Measurements from ENCODE around the gene SND1. TPM values are rescaled to one million over a fixed set of nuclear protein-coding genes. Genes with fewer than 3 reads are reported as not detected.

The SND1 gene
- total RNA-seq, 1 experiment from 2014 or later = 172 TPM

- H3K27ac ChIP-seq = no peak overlapping the region
- H3K4me1 ChIP-seq (replicated peaks) = peaks cover 31% of the 10 kb centered on the region
- H3K4me3 ChIP-seq = no peak overlapping the region
- no peaks in the 10 kb centered on the region for H3K9me3 ChIP-seq (replicated peaks)
- H3K27me3 ChIP-seq (replicated peaks) = no peaks in the 10 kb centered on the region
- H3K36me3 ChIP-seq = no peaks in the 10 kb centered on the region
- no peak for DNase-seq (ENCODE audit: low read depth in 1 of 2, low spot score in 2 of 2)
These were observed 211.1 kb downstream of the SND1 start for GRCh38 chr7:127863082-127863481.

GRCh38 chr7:127865466-127865865 is 213.5 kb downstream of the SND1 start:
- no peaks in the 10 kb centered on the region for H3K27me3 ChIP-seq (replicated peaks)
- no peak overlapping the region for H3K27ac ChIP-seq
- H3K9me3 ChIP-seq (replicated peaks) = no peaks in the 10 kb centered on the region
- no peak overlapping the region for H3K4me3 ChIP-seq
- DNase-seq (ENCODE audit: low read depth in 1 of 2, low spot score in 2 of 2) = peak; percentile 65 to 74
- H3K36me3 ChIP-seq = no peaks in the 10 kb centered on the region
- H3K4me1 ChIP-seq (replicated peaks) = peaks cover 31% of the 10 kb centered on the region

- DNase-seq (ENCODE audit: low read depth in 1 of 2, low spot score in 2 of 2) = no peak
- H3K4me3 ChIP-seq = no peak overlapping the region
- H3K27ac ChIP-seq = no peak overlapping the region
- H3K4me1 ChIP-seq (replicated peaks) = peaks cover 19% of the 10 kb centered on the region
- H3K36me3 ChIP-seq = no peaks in the 10 kb centered on the region
- no peaks in the 10 kb centered on the region for H3K27me3 ChIP-seq (replicated peaks)
- no peaks in the 10 kb centered on the region for H3K9me3 ChIP-seq (replicated peaks)
These were observed 218.4 kb downstream of the SND1 start for GRCh38 chr7:127870231-127870907.

GRCh38 chr7:127871226-127871625 is 219.2 kb downstream of the SND1 start:
- Histone ChIP-seq H3K27ac (no peak overlapping the region), H3K9me3 (replicated peaks) (no peaks in the 10 kb centered on the region), H3K4me1 (replicated peaks) (peaks cover 16% of the 10 kb centered on the region), H3K36me3 (no peaks in the 10 kb centered on the region), H3K27me3 (replicated peaks) (no peaks in the 10 kb centered on the region), H3K4me3 (no peak overlapping the region)
- no peak for DNase-seq (ENCODE audit: low read depth in 1 of 2, low spot score in 2 of 2)

- Histone ChIP-seq H3K9me3 (replicated peaks) (no peaks in the 10 kb centered on the region), H3K36me3 (no peaks in the 10 kb centered on the region), H3K4me3 (no peak overlapping the region), H3K27ac (no peak overlapping the region), H3K4me1 (replicated peaks) (peaks cover 15% of the 10 kb centered on the region), H3K27me3 (replicated peaks) (no peaks in the 10 kb centered on the region)
- no peak for DNase-seq (ENCODE audit: low read depth in 1 of 2, low spot score in 2 of 2)
These were observed 220.1 kb downstream of the SND1 start for GRCh38 chr7:127872122-127872521.

GRCh38 chr7:127873151-127873550 is 221.2 kb downstream of the SND1 start:
- Histone ChIP-seq H3K27me3 (replicated peaks) (no peaks in the 10 kb centered on the region), H3K4me3 (no peak overlapping the region), H3K36me3 (no peaks in the 10 kb centered on the region), H3K9me3 (replicated peaks) (no peaks in the 10 kb centered on the region), H3K4me1 (replicated peaks) (peaks cover 6% of the 10 kb centered on the region; the same call in 1 of the 2 replicates), H3K27ac (no peak overlapping the region)
- DNase-seq (ENCODE audit: low read depth in 1 of 2, low spot score in 2 of 2) = no peak

GRCh38 chr7:127873715-127874636 is 222.0 kb downstream of the SND1 start:
- Histone ChIP-seq H3K36me3 (no peaks in the 10 kb centered on the region), H3K27me3 (replicated peaks) (no peaks in the 10 kb centered on the region), H3K9me3 (replicated peaks) (no peaks in the 10 kb centered on the region), H3K27ac (no peak overlapping the region), H3K4me1 (replicated peaks) (peaks cover 6% of the 10 kb centered on the region; the same call in 1 of the 2 replicates), H3K4me3 (no peak overlapping the region)
- no peak for DNase-seq (ENCODE audit: low read depth in 1 of 2, low spot score in 2 of 2)

- Histone ChIP-seq H3K4me1 (replicated peaks) (peaks cover 6% of the 10 kb centered on the region; the same call in 1 of the 2 replicates), H3K27ac (no peak overlapping the region), H3K9me3 (replicated peaks) (no peaks in the 10 kb centered on the region), H3K27me3 (replicated peaks) (no peaks in the 10 kb centered on the region), H3K4me3 (no peak overlapping the region), H3K36me3 (no peaks in the 10 kb centered on the region)
- DNase-seq (ENCODE audit: low read depth in 1 of 2, low spot score in 2 of 2) = no peak
These were observed 223.1 kb downstream of the SND1 start for GRCh38 chr7:127874951-127875608.

- Histone ChIP-seq H3K27me3 (replicated peaks) (no peaks in the 10 kb centered on the region), H3K4me1 (replicated peaks) (peaks cover 6% of the 10 kb centered on the region; the same call in 1 of the 2 replicates), H3K4me3 (no peak overlapping the region), H3K36me3 (no peaks in the 10 kb centered on the region), H3K9me3 (replicated peaks) (no peaks in the 10 kb centered on the region), H3K27ac (no peak overlapping the region)
- no peak for DNase-seq (ENCODE audit: low read depth in 1 of 2, low spot score in 2 of 2)
These were observed 224.4 kb downstream of the SND1 start for GRCh38 chr7:127876393-127876792.

- no peak overlapping the region for H3K27ac ChIP-seq
- no peaks in the 10 kb centered on the region for H3K9me3 ChIP-seq (replicated peaks)
- H3K4me1 ChIP-seq (replicated peaks) = peaks cover 6% of the 10 kb centered on the region; the same call in 1 of the 2 replicates
- no peaks in the 10 kb centered on the region for H3K36me3 ChIP-seq
- no peak overlapping the region for H3K4me3 ChIP-seq
- H3K27me3 ChIP-seq (replicated peaks) = no peaks in the 10 kb centered on the region
- no peak for DNase-seq (ENCODE audit: low read depth in 1 of 2, low spot score in 2 of 2)
These were observed 226.0 kb downstream of the SND1 start for GRCh38 chr7:127877951-127878350.

- no peaks in the 10 kb centered on the region for H3K36me3 ChIP-seq
- H3K27me3 ChIP-seq (replicated peaks) = no peaks in the 10 kb centered on the region
- H3K9me3 ChIP-seq (replicated peaks) = no peaks in the 10 kb centered on the region
- DNase-seq (ENCODE audit: low read depth in 1 of 2, low spot score in 2 of 2) = no peak
- peaks cover 6% of the 10 kb centered on the region; the same call in 1 of the 2 replicates for H3K4me1 ChIP-seq (replicated peaks)
- H3K4me3 ChIP-seq = no peak overlapping the region
- no peak overlapping the region for H3K27ac ChIP-seq
These were observed 226.8 kb downstream of the SND1 start for GRCh38 chr7:127878791-127879190.

- Histone ChIP-seq H3K27me3 (replicated peaks) (no peaks in the 10 kb centered on the region), H3K9me3 (replicated peaks) (no peaks in the 10 kb centered on the region), H3K4me1 (replicated peaks) (peaks cover 8% of the 10 kb centered on the region; the same call in 1 of the 2 replicates), H3K4me3 (no peak overlapping the region), H3K36me3 (no peaks in the 10 kb centered on the region), H3K27ac (no peak overlapping the region)
- no peak for DNase-seq (ENCODE audit: low read depth in 1 of 2, low spot score in 2 of 2)
These were observed 227.4 kb downstream of the SND1 start for GRCh38 chr7:127879436-127879835.

- no peaks in the 10 kb centered on the region for H3K36me3 ChIP-seq
- no peaks in the 10 kb centered on the region for H3K27me3 ChIP-seq (replicated peaks)
- no peaks in the 10 kb centered on the region for H3K9me3 ChIP-seq (replicated peaks)
- no peak overlapping the region for H3K27ac ChIP-seq
- H3K4me3 ChIP-seq = no peak overlapping the region
- no peak for DNase-seq (ENCODE audit: low read depth in 1 of 2, low spot score in 2 of 2)
- H3K4me1 ChIP-seq (replicated peaks) = peaks cover 13% of the 10 kb centered on the region
These were observed 227.9 kb downstream of the SND1 start for GRCh38 chr7:127879942-127880341.

- Histone ChIP-seq H3K36me3 (no peaks in the 10 kb centered on the region), H3K4me1 (replicated peaks) (peaks cover 18% of the 10 kb centered on the region), H3K27me3 (replicated peaks) (no peaks in the 10 kb centered on the region), H3K27ac (no peak overlapping the region), H3K4me3 (no peak overlapping the region), H3K9me3 (replicated peaks) (no peaks in the 10 kb centered on the region)
- no peak for DNase-seq (ENCODE audit: low read depth in 1 of 2, low spot score in 2 of 2)
These were observed 228.5 kb downstream of the SND1 start for GRCh38 chr7:127880454-127880853.
